Measurements from ENCODE around the gene APOM. TPM values are rescaled to one million over a fixed set of nuclear protein-coding genes. Genes with fewer than 3 reads are reported as not detected.

APOM gene
- total RNA-seq, 1 experiment from 2014 or later: 3.5 TPM

- no peak for TF ChIP-seq ATF1 (CRISPR knock-in tag; IDR thresholded peaks at IDR 0.05)
- TF ChIP-seq, protein P1, sequence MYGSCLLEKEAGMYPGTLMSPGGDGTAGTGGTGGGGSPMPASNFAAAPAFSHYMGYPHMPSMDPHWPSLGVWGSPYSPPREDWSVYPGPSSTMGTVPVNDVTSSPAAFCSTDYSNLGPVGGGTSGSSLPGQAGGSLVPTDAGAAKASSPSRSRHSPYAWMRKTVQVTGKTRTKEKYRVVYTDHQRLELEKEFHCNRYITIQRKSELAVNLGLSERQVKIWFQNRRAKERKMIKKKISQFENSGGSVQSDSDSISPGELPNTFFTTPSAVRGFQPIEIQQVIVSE (CRISPR knock-in tag; IDR thresholded peaks at IDR 0.05; ENCODE audit: borderline replicate concordance): no peak
- TF ChIP-seq ATF3 (CRISPR knock-in tag; conservative IDR thresholded peaks at IDR 0.05): no peak
- peak; percentile 63; the same call in 1 of the 2 replicates for TF ChIP-seq GABPB1 (CRISPR knock-in tag; IDR thresholded peaks at IDR 0.05)
- TF ChIP-seq ZNF281 (CRISPR knock-in tag; IDR thresholded peaks at IDR 0.05): no peak
- 0 out of 2 replicates have a peak, but pooled peaks have one; percentile 63 for TF ChIP-seq FOXK1 (CRISPR knock-in tag; IDR thresholded peaks at IDR 0.05)
- no peak for TF ChIP-seq RELA (CRISPR knock-in tag; IDR thresholded peaks at IDR 0.05; ENCODE audit: borderline replicate concordance)
- 0 out of 2 replicates have a peak, but pooled peaks have one; percentile 29 for TF ChIP-seq ETV6 (CRISPR knock-in tag; IDR thresholded peaks at IDR 0.05)
- no peak for TF ChIP-seq PRRX2 (CRISPR knock-in tag; IDR thresholded peaks at IDR 0.05)
- no peak for TF ChIP-seq AFF4 (CRISPR knock-in tag; IDR thresholded peaks at IDR 0.05; ENCODE audit: borderline replicate concordance)
- TF ChIP-seq JAZF1 (CRISPR knock-in tag; IDR thresholded peaks at IDR 0.05): no peak
- no peak for TF ChIP-seq NR1H2 (CRISPR knock-in tag; IDR thresholded peaks at IDR 0.05)
- TF ChIP-seq CREM (CRISPR knock-in tag; IDR thresholded peaks at IDR 0.05): peak; percentile 84
- TF ChIP-seq KAT7 (CRISPR knock-in tag; IDR thresholded peaks at IDR 0.05; ENCODE audit: borderline replicate concordance): no peak
- TF ChIP-seq, protein P2, sequence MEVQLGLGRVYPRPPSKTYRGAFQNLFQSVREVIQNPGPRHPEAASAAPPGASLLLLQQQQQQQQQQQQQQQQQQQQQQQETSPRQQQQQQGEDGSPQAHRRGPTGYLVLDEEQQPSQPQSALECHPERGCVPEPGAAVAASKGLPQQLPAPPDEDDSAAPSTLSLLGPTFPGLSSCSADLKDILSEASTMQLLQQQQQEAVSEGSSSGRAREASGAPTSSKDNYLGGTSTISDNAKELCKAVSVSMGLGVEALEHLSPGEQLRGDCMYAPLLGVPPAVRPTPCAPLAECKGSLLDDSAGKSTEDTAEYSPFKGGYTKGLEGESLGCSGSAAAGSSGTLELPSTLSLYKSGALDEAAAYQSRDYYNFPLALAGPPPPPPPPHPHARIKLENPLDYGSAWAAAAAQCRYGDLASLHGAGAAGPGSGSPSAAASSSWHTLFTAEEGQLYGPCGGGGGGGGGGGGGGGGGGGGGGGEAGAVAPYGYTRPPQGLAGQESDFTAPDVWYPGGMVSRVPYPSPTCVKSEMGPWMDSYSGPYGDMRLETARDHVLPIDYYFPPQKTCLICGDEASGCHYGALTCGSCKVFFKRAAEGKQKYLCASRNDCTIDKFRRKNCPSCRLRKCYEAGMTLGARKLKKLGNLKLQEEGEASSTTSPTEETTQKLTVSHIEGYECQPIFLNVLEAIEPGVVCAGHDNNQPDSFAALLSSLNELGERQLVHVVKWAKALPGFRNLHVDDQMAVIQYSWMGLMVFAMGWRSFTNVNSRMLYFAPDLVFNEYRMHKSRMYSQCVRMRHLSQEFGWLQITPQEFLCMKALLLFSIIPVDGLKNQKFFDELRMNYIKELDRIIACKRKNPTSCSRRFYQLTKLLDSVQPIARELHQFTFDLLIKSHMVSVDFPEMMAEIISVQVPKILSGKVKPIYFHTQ (CRISPR knock-in tag; IDR thresholded peaks at IDR 0.05): peak; percentile 86
- TF ChIP-seq CBFB (CRISPR knock-in tag; IDR thresholded peaks at IDR 0.05; ENCODE audit: low read depth): no peak
- TF ChIP-seq NFYB (CRISPR knock-in tag; conservative IDR thresholded peaks at IDR 0.05; ENCODE audit: low read depth): peak; percentile 37; the same call in 1 of the 2 replicates
- TF ChIP-seq, protein P3, sequence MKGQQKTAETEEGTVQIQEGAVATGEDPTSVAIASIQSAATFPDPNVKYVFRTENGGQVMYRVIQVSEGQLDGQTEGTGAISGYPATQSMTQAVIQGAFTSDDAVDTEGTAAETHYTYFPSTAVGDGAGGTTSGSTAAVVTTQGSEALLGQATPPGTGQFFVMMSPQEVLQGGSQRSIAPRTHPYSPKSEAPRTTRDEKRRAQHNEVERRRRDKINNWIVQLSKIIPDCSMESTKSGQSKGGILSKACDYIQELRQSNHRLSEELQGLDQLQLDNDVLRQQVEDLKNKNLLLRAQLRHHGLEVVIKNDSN (CRISPR knock-in tag; IDR thresholded peaks at IDR 0.05): no peak
- no peak for TF ChIP-seq ESRRA (CRISPR knock-in tag; IDR thresholded peaks at IDR 0.05; ENCODE audit: borderline replicate concordance)
- TF ChIP-seq, protein P4, sequence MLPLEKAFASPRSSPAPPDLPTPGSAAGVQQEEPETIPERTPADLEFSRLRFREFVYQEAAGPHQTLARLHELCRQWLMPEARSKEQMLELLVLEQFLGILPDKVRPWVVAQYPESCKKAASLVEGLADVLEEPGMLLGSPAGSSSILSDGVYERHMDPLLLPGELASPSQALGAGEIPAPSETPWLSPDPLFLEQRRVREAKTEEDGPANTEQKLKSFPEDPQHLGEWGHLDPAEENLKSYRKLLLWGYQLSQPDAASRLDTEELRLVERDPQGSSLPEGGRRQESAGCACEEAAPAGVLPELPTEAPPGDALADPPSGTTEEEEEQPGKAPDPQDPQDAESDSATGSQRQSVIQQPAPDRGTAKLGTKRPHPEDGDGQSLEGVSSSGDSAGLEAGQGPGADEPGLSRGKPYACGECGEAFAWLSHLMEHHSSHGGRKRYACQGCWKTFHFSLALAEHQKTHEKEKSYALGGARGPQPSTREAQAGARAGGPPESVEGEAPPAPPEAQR (CRISPR knock-in tag; IDR thresholded peaks at IDR 0.05): no peak
- no peak for TF ChIP-seq OVOL2 (CRISPR knock-in tag; IDR thresholded peaks at IDR 0.05; ENCODE audit: borderline replicate concordance)
- no peak for TF ChIP-seq STAT6 (CRISPR knock-in tag; conservative IDR thresholded peaks at IDR 0.05; ENCODE audit: low read depth)
- no peak for TF ChIP-seq TCF7 (CRISPR knock-in tag; IDR thresholded peaks at IDR 0.05; ENCODE audit: low read depth)
Observed at GRCh38 chr6:31619805-31620585, 35.7 kb upstream of the APOM start (continued).
